Measurements from ENCODE around the gene CAMK1G.
A peak's percentile ranks its signal among the peaks of the same experiment; 100 is the strongest.

CAMK1G gene

DNA sequence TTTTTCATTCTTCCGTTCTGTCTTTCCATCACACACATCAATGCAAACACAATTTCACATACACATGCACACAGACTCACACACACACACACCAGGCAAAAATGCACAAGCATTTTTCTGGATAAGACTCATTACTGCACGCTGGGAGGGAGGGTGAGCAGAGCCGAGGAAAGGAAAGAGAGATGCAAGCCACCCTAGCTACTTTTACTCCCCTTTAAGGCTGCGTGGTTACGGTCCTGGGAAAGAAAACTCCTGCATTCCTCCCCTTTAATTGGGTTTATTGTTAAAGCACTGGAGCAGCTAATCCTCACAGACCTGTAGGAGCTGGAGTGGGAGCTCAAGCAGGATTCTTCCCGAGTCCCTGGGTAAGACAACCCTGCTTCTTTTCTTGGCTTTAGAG is at the start of gene CAMK1G:
CAMK1G (plus strand) TSS at position 307 of the 400 bp plus-strand sequence. CDS start 11,270 bp downstream, outside the sequence.
- DNase-seq = no peak

DNA sequence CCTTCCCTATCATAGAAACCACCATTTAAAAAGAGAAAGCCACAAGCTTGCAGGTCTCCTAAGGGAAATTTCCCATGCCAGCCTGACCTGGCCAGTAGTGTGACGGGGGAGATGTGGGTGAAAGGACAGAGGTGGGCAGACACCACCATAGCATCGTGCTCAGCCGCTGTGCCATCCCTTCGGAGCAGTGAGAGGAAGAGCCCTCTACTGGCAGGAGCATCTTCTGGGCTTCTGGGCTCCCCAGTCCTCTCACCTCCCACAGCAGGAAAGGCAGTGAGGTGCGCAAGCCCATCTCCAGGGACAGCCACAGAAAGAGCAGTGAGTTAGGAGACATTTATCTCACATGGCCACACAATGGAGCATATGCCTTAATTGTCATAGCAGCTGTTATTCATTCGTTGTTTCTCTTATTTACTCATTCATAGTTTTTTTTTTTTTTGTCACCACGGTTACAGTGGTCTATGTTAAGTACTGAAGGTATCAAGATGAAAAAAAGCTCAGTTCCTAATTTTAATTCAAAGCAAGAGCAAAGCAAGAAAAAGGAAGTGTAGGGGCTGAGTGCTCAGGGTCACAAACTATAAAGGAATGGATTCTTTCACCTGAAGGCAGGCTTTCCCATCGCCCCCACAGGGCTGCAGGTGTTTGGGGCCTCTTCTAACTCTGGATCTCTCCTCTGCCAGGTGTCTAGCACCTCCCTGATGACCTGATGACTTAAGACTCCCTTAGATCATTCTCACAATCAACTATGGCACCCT is 48.8 kb upstream of the CAMK1G start:
- DNase-seq = no peak

DNA sequence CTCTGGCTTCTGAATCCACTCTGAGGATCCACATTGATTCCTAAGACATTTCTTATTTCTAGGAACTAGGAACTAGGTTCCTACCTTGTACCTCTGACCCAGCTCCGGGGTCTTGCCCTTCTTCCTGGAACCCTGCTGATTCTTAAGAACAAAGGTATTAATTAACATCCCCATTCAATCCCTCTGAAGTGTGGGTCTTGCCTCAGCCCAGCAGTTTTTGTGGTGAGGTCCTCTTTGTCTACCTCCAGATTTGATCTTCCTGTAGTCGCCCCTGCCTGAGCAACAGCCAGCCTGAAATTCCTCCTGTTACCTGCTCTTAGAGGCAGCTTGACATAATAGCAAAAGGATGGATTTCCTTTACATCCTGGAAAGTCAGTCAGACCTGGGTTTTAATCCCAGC is 46.7 kb upstream of the CAMK1G start:
- no peak for DNase-seq

DNA sequence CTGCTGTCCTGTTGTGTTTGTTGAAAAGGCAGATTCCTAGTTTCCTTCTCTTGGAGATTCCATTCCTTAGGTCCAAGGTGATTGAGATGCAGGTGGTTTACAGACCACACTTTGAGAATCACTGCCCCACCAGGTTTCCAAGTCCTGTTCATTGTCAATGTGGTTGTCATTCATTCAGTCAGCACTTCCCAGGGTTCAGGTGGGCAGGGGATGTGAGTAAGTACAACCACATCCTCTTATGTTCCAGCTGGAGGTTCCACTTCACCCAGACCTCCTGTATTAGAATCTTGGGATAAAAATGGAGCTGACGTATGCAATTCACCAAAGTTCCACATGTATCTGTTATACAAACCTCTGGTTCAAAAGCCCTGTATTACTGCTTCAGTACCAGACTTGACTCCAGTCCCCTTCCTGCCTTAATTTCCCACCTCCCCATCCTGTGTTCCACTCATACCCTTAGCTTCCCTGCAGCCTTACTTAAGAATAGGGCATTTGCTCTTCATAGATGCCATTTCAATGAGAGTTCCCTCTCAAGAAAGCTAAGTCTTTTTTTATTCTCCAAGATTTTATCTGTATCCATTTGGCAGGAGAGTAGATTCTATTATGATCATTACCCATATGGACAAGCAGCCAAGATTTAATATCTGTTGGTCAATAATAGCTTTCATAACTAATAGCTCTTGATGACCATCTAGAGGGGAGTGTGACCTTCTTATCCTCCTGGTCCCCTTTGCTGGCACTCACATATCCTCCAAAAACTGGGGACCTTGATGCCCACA is 46.0 kb upstream of the CAMK1G start:
- no peak for DNase-seq

DNA sequence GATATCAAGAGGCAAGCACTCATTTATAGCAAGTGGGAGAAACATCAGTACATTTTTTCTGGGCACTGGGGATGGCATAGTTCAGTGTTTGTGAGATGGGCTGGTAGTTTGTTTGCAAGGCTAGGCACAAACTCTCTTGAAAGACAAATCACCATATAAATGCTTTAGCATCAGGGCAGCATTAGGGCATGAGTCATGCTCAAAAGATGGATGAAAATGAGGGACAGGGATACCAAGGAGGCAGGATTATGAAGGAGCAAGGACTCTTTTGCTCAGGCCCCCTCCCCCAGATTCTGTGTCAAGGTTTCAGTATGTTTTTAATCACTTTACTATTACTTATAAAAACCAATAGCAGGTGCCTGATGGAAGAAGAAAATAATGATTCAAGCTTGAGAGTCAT is 43.9 kb upstream of the CAMK1G start:
- DNase-seq = no peak

DNA sequence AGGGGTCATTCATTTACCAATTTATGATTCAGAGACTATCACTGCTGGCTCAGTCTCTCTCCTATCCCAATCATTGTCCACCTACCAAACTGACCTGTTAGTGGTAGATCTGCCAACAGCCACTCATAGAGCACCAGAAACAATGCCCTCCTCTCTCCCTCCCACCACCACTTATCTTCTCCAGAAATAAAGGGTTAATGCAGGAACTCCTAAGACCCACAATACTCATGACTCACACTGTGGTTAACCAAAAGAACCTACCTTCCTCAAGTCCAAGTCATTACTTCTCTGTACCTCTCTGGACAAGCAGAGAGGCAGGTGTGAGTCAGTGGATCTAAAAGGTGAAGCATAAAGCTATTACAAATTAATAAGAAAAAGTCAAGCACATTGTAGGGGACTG is 40.9 kb upstream of the CAMK1G start:
- DNase-seq = no peak

DNA sequence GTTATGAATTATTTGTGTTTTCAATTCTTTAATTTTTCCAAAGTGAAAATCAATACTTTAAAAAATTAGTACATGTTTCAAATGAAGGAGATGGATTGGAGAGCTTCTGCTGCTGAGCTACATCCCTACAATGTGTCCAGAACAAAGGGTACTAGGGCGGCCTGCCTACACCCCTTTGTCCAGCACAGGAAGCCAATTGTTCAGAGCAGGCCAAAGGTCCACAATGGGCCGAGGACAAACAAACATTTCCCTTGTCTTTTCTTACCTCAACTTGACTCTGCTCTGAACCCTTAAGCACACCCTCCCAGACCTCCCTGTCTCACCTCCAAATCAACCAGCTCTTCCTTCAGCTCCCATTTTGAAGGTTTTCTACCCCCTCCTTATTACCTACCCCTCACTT is 39.4 kb upstream of the CAMK1G start:
- DNase-seq = no peak

DNA sequence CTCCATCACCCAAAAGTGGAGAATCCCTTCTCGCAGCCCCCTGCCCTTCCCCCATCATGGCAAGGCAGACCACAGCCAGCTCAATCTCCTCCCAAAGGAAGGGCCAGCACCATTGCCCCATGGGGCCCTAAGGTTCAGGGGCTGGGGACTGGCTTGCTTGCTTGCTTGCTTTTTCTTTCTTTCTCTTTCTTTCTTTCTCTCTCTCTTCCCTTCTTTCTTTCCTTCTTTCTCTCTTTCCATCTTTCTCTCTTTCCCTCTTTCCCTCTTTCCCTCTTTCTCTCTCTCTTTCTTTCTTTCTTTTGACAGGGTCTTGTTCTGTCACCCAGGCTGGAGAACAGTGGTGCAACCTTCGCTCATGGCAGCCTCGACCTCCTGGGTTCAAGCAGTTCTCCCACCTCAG is 38.1 kb upstream of the CAMK1G start:
- no peak for DNase-seq

DNA sequence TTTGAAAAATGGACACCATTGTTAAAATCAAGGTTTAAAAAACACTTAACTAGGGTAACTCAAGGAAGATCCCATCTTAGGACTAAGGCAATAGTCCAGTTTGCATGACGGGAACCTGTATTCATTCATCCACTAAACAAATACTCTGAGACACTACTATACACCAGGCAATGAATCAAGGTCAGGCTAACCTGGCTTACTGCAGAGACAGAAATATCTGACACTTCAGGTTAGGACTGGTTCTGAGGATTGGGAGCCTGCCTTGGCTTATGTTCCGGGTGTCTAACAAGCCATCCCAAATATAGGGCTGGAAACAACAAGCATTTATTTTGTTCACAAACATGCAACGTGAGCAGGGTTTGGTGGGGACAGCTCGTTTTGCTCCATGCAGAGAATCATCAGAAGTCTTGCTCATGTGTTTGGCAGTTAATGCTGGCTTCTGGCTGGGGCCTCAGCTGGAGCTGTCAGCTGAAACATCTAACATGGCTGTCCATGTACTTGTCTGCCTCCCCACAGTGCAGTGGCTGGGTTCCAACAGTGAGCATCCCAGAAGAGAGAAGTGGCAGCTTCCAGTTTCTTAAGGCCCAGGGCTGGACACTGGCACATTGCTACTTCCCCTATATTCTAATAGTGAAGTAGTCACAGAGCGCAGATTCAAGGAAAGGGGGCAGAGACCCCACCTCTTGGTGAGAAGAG is 37.0 kb upstream of the CAMK1G start:
- no peak for DNase-seq

DNA sequence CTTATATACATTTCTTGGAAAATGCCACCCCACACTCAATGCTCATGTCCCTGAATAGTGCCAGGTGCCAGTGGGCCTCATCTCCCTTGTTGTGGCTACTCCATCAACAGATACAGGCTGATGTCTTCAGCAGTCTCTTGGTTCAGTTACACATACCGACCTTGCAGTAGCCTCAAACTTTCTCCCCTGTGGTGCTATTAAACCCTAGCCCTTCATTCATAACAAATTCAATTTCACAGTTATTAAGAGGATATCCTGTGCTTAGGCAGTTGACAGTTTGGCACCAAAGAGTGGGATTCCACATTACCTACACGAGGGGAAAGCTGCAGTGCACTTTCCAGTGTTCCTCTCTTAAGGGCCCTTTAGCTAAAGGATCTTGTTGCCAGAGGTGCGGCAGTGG is 35.9 kb upstream of the CAMK1G start:
- no peak for DNase-seq

DNA sequence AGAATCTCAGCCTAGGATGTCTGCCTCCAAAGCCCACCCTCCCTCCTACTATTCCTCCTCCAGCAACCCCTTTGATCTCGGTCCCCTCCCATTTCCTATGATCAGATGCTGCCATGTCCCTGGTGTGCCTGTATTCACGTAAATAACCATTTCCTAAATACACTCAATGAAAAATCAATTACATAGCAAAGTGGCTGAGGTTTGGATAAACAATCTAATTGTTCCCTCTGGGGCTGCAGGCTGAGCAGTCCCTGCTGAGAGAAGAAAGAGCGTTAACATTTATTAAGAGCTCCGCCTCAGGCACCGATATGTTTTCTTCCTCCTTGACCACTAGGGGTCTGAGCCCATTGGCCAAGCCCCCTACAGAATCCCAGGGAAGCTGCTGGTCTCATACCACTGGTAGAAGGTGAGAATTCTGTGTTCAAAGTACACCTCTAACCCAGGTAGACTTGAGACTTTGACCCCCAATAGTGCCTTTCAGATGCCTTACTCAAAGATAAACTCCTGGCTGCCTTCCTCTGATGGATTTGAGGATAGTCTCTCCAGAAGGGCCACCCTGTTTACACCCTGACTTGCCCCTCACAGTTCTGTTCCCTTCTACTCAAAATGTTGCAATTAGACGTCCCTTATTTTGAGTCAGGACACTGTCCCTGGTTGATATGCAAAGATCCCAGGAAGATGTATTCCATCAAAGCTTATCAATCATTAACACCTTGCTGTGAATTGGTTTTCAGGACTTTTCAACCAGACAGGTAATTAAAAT is 33.9 kb upstream of the CAMK1G start:
- DNase-seq = peak; percentile 13

DNA sequence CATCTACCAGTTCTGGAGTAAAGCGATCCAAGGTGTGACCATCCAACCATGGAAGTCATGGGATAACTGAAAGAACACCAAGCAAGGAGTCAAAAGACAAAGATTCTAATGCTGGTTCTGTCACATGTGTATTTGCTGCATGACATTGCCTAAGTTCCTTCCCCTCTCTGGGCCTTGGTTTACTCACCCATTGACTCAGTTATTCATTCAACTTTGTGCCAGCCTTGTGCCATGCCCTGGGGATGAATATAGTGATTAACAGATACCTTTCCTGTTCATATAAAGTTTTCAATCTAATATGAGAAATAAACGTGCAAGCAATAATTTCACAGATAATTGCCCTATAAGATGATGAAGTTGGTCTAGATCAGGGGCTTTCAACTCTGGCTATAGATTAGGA is 33.0 kb upstream of the CAMK1G start:
- no peak for DNase-seq

DNA sequence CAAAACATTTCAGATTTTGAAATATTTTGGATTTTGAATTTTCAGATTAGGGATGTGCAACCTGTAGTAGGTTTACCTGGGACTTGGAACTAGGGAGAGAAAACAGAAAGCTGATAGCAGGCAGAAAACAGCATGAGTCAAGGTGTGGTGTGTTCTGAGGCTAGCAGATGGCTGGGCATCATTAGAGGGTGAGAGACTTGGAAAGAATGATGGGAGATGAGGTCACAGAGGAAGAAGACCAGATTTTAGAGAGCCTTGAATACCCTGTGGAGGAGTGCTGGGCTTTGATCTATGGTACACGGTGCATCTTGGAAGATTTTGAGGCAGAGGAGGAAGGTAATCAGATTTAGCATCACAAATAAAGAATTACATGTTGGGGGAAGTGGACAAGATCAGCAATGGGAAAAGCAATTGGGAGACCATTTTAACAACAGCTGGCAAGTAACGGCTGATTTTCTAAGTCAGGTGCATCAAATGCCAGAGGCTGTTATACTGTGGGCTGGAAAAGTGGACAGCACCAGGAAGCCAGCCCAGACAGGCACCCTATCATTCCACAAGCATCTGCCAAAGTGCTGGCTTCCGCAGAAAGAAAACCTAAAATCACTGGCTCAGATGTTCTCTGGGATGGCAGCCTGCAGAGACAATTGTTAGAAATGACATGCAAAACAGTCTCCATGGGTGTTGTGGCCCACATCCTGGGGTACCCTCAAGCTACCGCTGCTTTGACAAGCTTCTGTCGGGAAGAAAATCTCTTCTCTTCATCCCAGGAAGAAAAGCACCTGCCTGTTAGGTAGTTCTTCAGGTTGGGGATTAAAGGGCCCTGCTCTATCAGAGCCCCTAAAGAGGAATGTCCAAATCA is 30.9 kb upstream of the CAMK1G start:
- no peak for DNase-seq

DNA sequence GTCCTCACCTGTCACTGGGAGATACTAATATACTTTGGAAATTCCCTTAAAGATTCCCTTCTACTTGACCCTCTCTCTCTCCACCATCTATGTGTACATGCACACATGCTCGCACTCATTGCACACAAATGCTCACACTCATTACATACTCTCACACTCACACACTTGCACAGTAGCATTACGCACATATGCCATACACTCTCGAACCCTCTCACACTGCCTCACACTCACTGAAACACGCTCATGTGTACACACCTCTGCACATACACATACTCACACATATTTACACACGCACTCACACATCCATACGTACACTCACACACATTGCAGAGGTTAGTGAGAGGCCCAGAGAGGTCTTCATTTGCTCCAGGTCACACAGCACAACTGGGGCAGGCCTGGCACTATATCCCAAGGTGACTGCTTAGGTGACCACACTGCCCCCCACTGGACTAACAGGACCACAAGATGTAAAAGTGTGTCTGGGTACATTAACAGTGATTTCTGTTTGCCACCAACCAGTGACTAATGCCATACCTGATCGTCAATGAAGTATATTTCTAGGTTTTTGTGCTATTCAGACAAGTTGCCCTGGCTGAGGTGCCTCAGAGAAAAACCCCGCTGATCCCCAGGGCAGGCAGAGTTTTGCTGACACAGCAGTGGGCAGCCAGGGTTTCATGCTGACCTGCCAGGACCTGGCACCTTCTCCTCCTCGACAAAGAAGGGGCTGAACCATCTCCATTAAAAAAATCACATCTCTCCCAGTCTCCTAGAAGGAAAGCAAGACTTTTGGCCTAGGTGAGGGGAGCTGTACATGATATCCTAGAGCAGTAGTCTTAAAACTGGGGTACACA is 28.5 kb upstream of the CAMK1G start:
- DNase-seq = no peak

DNA sequence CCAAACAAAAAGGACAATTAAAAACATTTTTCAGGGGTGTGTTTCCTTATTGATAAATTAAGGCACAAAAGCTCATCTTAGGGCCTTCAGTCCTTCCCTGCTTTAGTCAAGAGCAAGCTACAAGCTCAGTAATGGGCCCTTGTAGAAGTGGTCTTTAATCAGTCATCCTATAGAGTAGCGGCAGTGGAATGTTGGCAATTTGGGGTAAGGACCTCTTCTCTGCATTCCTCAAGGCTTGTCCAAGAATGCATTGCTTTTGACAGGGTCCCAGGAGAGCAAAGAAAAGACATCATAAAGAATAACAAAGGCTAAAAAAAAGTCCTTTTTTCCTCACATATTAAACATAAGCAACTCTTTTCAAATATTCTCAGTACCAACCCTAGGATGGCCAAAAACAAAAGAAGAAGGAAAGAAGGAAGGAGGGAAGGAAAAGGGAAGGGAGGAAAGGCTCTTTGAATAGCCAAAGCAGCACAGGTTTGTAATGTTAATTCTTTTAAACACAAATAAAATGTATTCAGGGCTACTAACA is 27.3 kb upstream of the CAMK1G start:
- DNase-seq = no peak

DNA sequence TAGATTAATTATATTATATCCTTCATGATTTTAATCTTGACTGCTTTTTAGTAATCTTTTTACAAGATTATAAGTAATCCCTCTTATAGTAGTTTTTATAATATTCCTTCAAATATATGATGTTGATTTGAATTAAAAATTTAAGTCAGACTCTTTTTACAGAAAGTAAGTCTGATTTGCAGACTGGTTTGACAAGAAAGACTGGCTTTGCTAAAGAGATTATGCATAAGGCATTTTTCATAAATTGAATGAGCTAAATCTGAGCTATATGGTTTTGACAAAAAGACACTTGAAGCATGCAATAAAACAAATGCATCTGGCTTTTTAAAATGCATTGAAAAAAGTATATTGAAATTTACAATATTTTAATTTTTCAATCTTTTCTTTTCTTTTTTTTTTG is 26.3 kb upstream of the CAMK1G start:
- DNase-seq = no peak

DNA sequence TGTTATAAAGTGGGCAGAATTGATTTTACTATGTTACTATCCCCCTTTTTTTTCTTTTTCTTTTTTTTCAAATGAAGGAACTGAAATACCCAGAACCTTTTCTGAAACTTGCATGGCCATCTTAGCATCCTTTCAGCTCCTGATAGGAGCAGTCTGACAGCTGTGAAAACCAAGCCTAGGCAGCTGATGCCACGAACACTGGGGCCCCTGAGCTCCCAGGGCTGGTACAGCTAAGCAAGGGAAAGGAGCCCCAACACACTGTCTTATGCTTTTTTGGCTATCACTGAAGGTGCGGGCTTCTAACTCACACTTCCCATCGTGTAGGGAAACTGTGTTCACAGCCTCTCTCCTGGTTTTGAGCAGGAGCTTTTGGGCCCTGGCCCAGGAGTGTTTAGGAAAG is 23.0 kb upstream of the CAMK1G start:
- no peak for DNase-seq

DNA sequence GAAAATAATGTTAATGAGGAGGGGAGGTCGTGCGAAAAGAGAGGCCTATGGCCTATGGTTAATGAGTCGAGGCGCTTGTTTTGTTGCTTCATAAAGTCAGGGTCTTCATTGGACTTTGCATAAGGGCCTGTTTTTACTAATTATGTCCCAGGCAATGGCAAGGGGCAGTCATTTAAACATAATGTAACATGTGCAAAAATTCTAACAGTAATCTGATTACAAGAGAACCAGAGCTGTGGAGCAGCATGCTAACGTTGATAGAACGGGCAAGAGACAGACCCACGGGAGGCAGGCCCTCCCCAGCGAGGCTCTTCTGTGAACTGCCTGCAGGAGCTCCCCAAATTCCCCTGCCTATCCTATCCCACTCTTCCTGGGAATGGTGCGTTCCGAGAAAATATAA is 22.6 kb upstream of the CAMK1G start:
- DNase-seq = no peak

DNA sequence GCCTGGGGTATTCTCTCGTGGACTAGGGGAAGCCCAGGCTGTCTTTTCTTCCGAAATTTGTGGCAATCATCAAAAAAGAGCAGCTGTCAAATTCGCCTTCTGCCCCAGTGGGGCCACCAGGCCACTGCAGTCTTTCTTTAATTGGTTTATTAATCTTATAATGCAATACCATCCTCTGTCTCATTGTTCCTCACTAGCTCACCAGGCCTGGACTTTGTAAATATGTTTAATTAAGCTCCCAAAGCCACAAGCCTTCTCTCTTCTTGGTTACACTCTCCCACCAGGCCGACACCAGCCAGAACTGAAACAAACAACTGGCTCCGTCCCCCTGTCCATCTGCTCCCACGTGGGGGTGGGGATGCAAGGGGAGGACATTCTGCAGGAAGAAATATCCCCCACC is 22.0 kb upstream of the CAMK1G start:
- DNase-seq = no peak

DNA sequence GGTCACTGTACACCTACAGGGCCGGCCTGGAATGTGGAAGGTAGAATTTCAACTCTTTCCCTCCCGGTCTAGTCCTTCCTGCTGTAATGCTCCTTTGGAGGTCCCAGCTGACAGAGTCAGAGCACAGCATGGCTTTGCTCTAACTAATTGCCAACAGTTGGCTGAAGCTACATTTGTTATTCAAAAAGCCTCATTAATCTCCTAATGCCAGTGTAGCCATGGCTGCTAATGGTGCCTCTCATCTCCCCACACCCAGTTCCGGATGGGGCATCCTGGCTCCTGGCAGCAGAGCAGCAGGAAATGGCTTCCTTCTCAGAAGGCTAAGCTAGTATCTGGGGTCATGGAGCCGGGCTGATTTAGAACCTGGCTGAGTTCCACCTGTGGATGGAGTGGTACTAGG is 18.7 kb upstream of the CAMK1G start:
- no peak for DNase-seq
